Neuronal stem cell (in vitro differentiated cells): ENCODE measurements around the gene TMEM202.

Source experiments
- DNase-seq: peaks from one replicate; pipeline ENCODE4 v3.0.0-alpha.2; 2013; ENCODE audit warnings: low spot score
- H2AFZ ChIP-seq: one replicate; pipeline ENCODE4 v1.6.1; 2013; ENCODE audit warnings: mild to moderate bottlenecking, low read length, inconsistent platforms
- H2AK5ac ChIP-seq: 2 replicates; pipeline ENCODE4 v1.6.1; 2013; ENCODE audit warnings: low read depth, mild to moderate bottlenecking, inconsistent platforms, low read length, moderate library complexity, mixed read lengths
- H2BK120ac ChIP-seq: 2 replicates; pipeline ENCODE4 v1.6.1; 2013; ENCODE audit warnings: low read depth, mild to moderate bottlenecking, inconsistent platforms, low read length, moderate library complexity, mixed read lengths
- H2BK12ac ChIP-seq: one replicate; pipeline ENCODE4 v1.6.1; 2013; ENCODE audit warnings: low read length, inconsistent platforms
- H2BK15ac ChIP-seq: 2 replicates; pipeline ENCODE4 v1.6.1; 2013; ENCODE audit warnings: mild to moderate bottlenecking, low read length, inconsistent platforms, mixed read lengths
- H2BK5ac ChIP-seq: one replicate; pipeline ENCODE4 v1.6.1; 2013; ENCODE audit warnings: inconsistent platforms, mild to moderate bottlenecking, low read length, moderate library complexity
- H3K14ac ChIP-seq: one replicate; pipeline ENCODE4 v1.6.1; 2013; ENCODE audit warnings: low read length, inconsistent platforms
- H3K18ac ChIP-seq: 2 replicates; pipeline ENCODE4 v1.6.1; 2013; ENCODE audit warnings: low read length, inconsistent platforms
- H3K23ac ChIP-seq: 2 replicates; pipeline ENCODE4 v1.6.1; 2013; ENCODE audit warnings: low read depth, mild to moderate bottlenecking, mixed read lengths, low read length, inconsistent platforms; ENCODE audit not compliant: poor library complexity
- H3K27ac ChIP-seq: replicated peaks from 3 replicates; pipeline ENCODE4 v1.5.1; 2013; ENCODE audit warnings: low read length, inconsistent platforms
- H3K27me3 ChIP-seq, 3 experiments: 2 replicates each; pipeline ENCODE4 v1.6.1; 2013; ENCODE audit warnings: low read length in 3 of 3, mild to moderate bottlenecking in 2 of 3, inconsistent platforms in 1 of 3, low read depth in 1 of 3, mixed read lengths in 1 of 3, moderate library complexity in 1 of 3; ENCODE audit not compliant: control insufficient read depth in 3 of 3, insufficient read depth in 3 of 3
- H3K36me3 ChIP-seq, 2 donors: replicated peaks in 1 of 2; 2 replicates each; pipeline ENCODE4 v1.6.1; 2013; ENCODE audit warnings: low read length in 2 of 2; ENCODE audit not compliant: control insufficient read depth in 2 of 2, insufficient read depth in 2 of 2
- H3K4ac ChIP-seq: 2 replicates; pipeline ENCODE4 v1.6.1; 2013; ENCODE audit warnings: inconsistent platforms, mild to moderate bottlenecking, low read length, moderate library complexity
- H3K4me1 ChIP-seq, 2 donors: 1 replicate in 1 of 2; 2 replicates in 1 of 2; pipeline ENCODE4 v1.6.1; 2013; ENCODE audit warnings: low read length in 2 of 2, low read depth in 1 of 2; ENCODE audit not compliant: control insufficient read depth in 2 of 2, insufficient read depth in 1 of 2
- H3K4me2 ChIP-seq: one replicate; pipeline ENCODE4 v1.6.1; 2013; ENCODE audit warnings: mild to moderate bottlenecking, low read length, inconsistent platforms; ENCODE audit not compliant: insufficient read depth, poor library complexity, severe bottlenecking
- H3K4me3 ChIP-seq, 2 donors: 2 replicates each; pipeline ENCODE4 v1.5.1; 2013; ENCODE audit warnings: low read length in 2 of 2, mild to moderate bottlenecking in 2 of 2, inconsistent platforms in 1 of 2, moderate library complexity in 1 of 2
- H3K79me1 ChIP-seq: one replicate; pipeline ENCODE4 v1.6.1; 2013; ENCODE audit warnings: low read depth, mild to moderate bottlenecking, inconsistent platforms, low read length, moderate library complexity
- H3K9ac ChIP-seq: one replicate; pipeline ENCODE4 v1.6.1; 2013; ENCODE audit warnings: mild to moderate bottlenecking, low read depth, low read length, inconsistent platforms; ENCODE audit not compliant: poor library complexity
- H3K9me3 ChIP-seq, 2 donors: replicated peaks in 1 of 2; 2 replicates each; pipeline versions ENCODE3 to v1.6.1; 2013; ENCODE audit warnings: low read length in 2 of 2, mild to moderate bottlenecking in 2 of 2, inconsistent platforms in 1 of 2, low read depth in 1 of 2, mixed read lengths in 1 of 2, moderate library complexity in 1 of 2; ENCODE audit not compliant: control insufficient read depth in 2 of 2, insufficient read depth in 1 of 2
- H4K8ac ChIP-seq: one replicate; pipeline ENCODE4 v1.6.1; 2013; ENCODE audit warnings: low read depth, mild to moderate bottlenecking, inconsistent platforms, low read length, moderate library complexity
- H4K91ac ChIP-seq: one replicate; pipeline ENCODE4 v1.6.1; 2013; ENCODE audit warnings: low read length, low read depth, mild to moderate bottlenecking, inconsistent platforms; ENCODE audit not compliant: poor library complexity
- WGBS, 2 donors: extraction: QIAGEN DNeasy Blood & Tissue Kit; methylation state at CpG; one replicate each; pipeline ENCODE4 v1.1.7; 2013; ENCODE audit warnings: missing lambda C conversion rate in 2 of 2, mixed read lengths in 1 of 2; ENCODE audit not compliant: insufficient read length in 2 of 2, insufficient replicate concordance in 1 of 2; ENCODE audit errors: extremely low coverage in 2 of 2; 5-methylcytosine and 5-hydroxymethylcytosine counted together

The TMEM202 gene

DNA sequence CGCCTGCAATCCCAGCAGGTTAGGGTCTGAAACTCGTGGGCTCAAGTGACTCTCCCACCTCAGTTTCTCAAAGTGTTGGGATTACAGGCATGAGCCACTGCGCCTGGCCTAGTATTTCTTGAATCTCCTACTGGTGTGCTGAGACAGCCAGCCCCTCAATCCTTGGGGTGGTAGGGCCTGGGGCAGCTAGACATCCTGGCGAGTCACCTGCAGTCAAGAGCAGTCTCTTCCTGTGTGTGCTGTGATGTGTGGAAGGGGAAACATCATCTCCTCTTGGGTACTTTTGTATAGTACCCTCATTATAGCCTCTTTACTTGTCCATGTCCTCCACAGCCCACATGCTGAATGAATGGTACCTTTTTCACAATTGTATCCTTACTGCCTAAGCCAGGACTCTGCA is 17.4 kb upstream of the TMEM202 start:
- WGBS, 2 donors, result no CpG with 5 or more reads among the region's 4 CpGs
- Histone ChIP-seq H3K9ac (no peak overlapping the region), H3K9me3 (no peaks in the 10 kb centered on the region), H3K4me3 (no peak overlapping the region), H3K23ac (no peak overlapping the region), H4K91ac (no peak overlapping the region), H3K14ac (no peak overlapping the region), H2AFZ (no peak overlapping the region), H3K18ac (no peak overlapping the region), H3K4me1 (peaks cover 3 to 5% of the 10 kb centered on the region in 2 donors), H3K27ac (no peak overlapping the region), H3K4me2 (no peak overlapping the region), H3K79me1 (no peaks in the 10 kb centered on the region), H4K8ac (no peak overlapping the region), H2BK15ac (no peak overlapping the region), H2AK5ac (no peak overlapping the region), H3K4ac (no peak overlapping the region), H2BK12ac (no peak overlapping the region), H2BK5ac (no peak overlapping the region), H2BK120ac (no peak overlapping the region), H3K36me3 (no peaks in the 10 kb centered on the region), H3K27me3 (peaks cover 0 to 25% (median 0%) of the 10 kb centered on the region in 3 experiments)
- DNase-seq, result no peak

- Histone ChIP-seq H2BK12ac (no peak overlapping the region), H3K27ac (no peak overlapping the region), H3K79me1 (no peaks in the 10 kb centered on the region), H3K23ac (no peak overlapping the region), H3K4ac (no peak overlapping the region), H3K4me2 (no peak overlapping the region), H3K4me3 (no peak overlapping the region), H2AFZ (no peak overlapping the region), H3K36me3 (no peaks in the 10 kb centered on the region), H4K91ac (no peak overlapping the region), H4K8ac (no peak overlapping the region), H3K18ac (no peak overlapping the region), H3K27me3 (peaks cover 0 to 26% (median 0%) of the 10 kb centered on the region in 3 experiments), H2BK15ac (no peak overlapping the region), H3K9ac (no peak overlapping the region), H3K4me1 (no peaks in the 10 kb centered on the region), H3K14ac (no peak overlapping the region), H2BK120ac (no peak overlapping the region), H2BK5ac (no peak overlapping the region), H3K9me3 (no peaks in the 10 kb centered on the region), H2AK5ac (no peak overlapping the region)
- DNase-seq, result no peak
- WGBS, 2 donors, result no CpG with 5 or more reads among the region's 2 CpGs
These were observed 16.0 kb upstream of the TMEM202 start for GRCh38 chr15:72382146-72382545.

DNA sequence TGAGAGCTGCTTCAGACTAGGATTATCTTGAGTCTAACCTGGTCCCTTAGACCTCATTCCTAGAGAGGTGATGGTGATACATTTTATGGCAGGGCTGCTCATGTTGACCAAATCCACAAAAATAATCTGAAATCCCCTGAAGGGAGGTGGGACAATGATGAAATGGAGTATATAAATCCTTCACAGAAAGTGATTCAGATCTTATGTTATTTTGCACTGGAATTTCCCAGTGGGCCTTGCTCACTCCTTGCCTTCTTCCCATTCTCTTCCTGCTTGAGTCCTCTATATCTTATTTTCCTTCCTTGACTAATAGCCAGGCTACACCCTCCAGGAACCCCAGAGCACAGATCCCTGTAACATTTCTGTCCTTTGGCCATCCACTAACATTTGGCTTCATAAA is 10.4 kb upstream of the TMEM202 start:
- no peak overlapping the region for H3K4ac ChIP-seq
- DNase-seq, result no peak
- no peaks in the 10 kb centered on the region for H3K4me1 ChIP-seq
- H3K4me2 ChIP-seq, result no peak overlapping the region
- H4K91ac ChIP-seq, result no peak overlapping the region
- no peak overlapping the region for H2BK120ac ChIP-seq
- no peak overlapping the region for H3K18ac ChIP-seq
- H2BK15ac ChIP-seq, result no peak overlapping the region
- no peak overlapping the region for H3K27ac ChIP-seq
- no peak overlapping the region for H2BK12ac ChIP-seq
- H2AFZ ChIP-seq, result no peak overlapping the region
- H3K9me3 ChIP-seq, result no peaks in the 10 kb centered on the region
- peaks cover 0 to 31% (median 0%) of the 10 kb centered on the region in 3 experiments for H3K27me3 ChIP-seq
- no peak overlapping the region for H2AK5ac ChIP-seq
- no peak overlapping the region for H2BK5ac ChIP-seq
- H3K36me3 ChIP-seq, result no peaks in the 10 kb centered on the region
- H3K14ac ChIP-seq, result no peak overlapping the region
- no peak overlapping the region for H3K4me3 ChIP-seq
- no peak overlapping the region for H3K23ac ChIP-seq
- H3K79me1 ChIP-seq, result no peaks in the 10 kb centered on the region
- no peak overlapping the region for H3K9ac ChIP-seq
- H4K8ac ChIP-seq, result no peak overlapping the region

GRCh38 chr15:72389231-72389630 is 8.9 kb upstream of the TMEM202 start:
- DNase-seq, result no peak
- no CpG with 5 or more reads among the region's 3 CpGs for WGBS, 2 donors
- H2AK5ac ChIP-seq, result no peak overlapping the region

More at GRCh38 chr15:72389231-72389630, 8.9 kb upstream of the TMEM202 start:
- H2BK12ac ChIP-seq, result no peak overlapping the region
- H3K4me3 ChIP-seq, result no peak overlapping the region
- no peaks in the 10 kb centered on the region for H3K36me3 ChIP-seq
- H3K27ac ChIP-seq, result no peak overlapping the region
- H3K18ac ChIP-seq, result no peak overlapping the region
- no peaks in the 10 kb centered on the region for H3K9me3 ChIP-seq
- H2BK5ac ChIP-seq, result no peak overlapping the region
- H4K91ac ChIP-seq, result no peak overlapping the region
- H2BK120ac ChIP-seq, result no peak overlapping the region
- no peak overlapping the region for H2BK15ac ChIP-seq
- no peak overlapping the region for H3K14ac ChIP-seq
- H2AFZ ChIP-seq, result no peak overlapping the region
- no peak overlapping the region for H4K8ac ChIP-seq
- H3K4me2 ChIP-seq, result no peak overlapping the region
- peaks cover 0 to 19% (median 0%) of the 10 kb centered on the region in 3 experiments for H3K27me3 ChIP-seq
- H3K4me1 ChIP-seq, result no peaks in the 10 kb centered on the region
- no peaks in the 10 kb centered on the region for H3K79me1 ChIP-seq
- no peak overlapping the region for H3K9ac ChIP-seq
- H3K23ac ChIP-seq, result no peak overlapping the region
- H3K4ac ChIP-seq, result no peak overlapping the region
